ENCODE measurements around the gene KLF11. TPM values are rescaled to one million over a fixed set of nuclear protein-coding genes. Genes with fewer than 3 reads are reported as not detected.

The KLF11 gene
- total and polyA plus RNA-seq, 9 of the 15 experiments (the other 6 are each of a cell fraction or from before 2014, with no cell fraction given), result 2.1 to 13.4 (median 6.5) TPM

DNA sequence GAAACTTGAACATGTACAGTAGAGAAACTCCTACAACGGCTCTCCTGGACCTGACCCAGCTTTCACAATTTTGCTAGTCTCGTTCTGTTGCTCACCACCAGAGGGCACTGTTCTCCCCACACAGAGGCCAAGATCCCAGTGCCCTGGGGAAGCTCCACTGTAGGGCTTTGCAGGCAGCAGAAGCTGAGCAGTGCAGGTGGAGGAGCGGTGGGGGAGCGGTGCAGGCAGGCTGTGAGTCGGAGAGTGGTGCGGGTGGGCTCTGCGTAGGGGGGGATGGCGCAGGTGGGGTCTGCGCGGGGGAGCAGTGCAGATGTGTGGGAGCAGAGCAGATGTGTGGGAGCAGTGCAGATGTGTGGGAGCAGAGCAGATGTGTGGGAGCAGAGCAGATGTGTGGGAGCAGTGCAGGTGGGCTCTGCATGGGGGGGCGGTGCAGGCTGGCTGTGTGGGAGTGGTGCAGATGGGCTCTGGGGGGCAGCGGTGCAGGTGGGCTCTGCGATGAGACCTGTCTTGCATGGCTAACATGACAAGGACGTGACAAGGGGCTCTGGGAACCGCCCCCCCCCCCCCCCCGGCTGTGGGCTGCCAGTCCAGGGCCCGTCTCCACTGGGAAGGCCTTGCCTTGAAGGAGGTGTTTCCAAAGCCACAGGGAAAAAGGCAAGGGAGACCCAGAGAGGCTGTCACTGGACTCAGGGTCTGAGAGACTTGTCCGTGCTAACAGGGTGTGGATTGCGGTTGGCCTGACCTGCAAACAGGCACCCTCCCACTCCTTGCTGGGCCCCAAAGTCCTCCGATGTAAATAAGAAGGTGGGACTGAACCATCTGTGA, 29.5 kb downstream of the KLF11 start (continued):
- TF ChIP-seq JUND (IDR thresholded peaks at IDR 0.05; ENCODE audit: borderline replicate concordance, low read depth, low read length) (peak; percentile 34; the same call in 1 of the 2 replicates), JUND (tag; IDR thresholded peaks at IDR 0.05; ENCODE audit: borderline replicate concordance, low read depth, low read length) (no peak), FOXM1 (IDR thresholded peaks at IDR 0.05; ENCODE audit: low read depth) (no peak), FOXM1 (CRISPR knock-in tag; IDR thresholded peaks at IDR 0.05; ENCODE audit: low read depth) (no peak), NFE2 (IDR thresholded peaks at IDR 0.05; ENCODE audit: low read depth) (no peak), ZNF121 (CRISPR knock-in tag; conservative IDR thresholded peaks at IDR 0.05) (no peak), JUNB (CRISPR knock-in tag; conservative IDR thresholded peaks at IDR 0.05) (no peak), TCF7 (IDR thresholded peaks at IDR 0.05; ENCODE audit: borderline replicate concordance) (no peak), ZNF3 (CRISPR knock-in tag; IDR thresholded peaks at IDR 0.05) (no peak), CTBP1 (IDR thresholded peaks at IDR 0.05; ENCODE audit: borderline replicate concordance) (no peak), NCOR1 (IDR thresholded peaks at IDR 0.05) (no peak), BRD4 (IDR thresholded peaks at IDR 0.05) (no peak), NFYB (IDR thresholded peaks at IDR 0.05; ENCODE audit: extremely low read depth, insufficient read length) (no peak), HMG20A (CRISPR knock-in tag; conservative IDR thresholded peaks at IDR 0.05) (no peak), ASH1L (IDR thresholded peaks at IDR 0.05; ENCODE audit: borderline replicate concordance, low read depth, partially characterized antibody) (no peak), SMARCE1 (IDR thresholded peaks at IDR 0.05) (no peak), HNRNPH1 (optimal IDR thresholded peaks at IDR 0.05; ENCODE audit: low read depth, low read length) (no peak), KLF16 (IDR thresholded peaks at IDR 0.05) (0 out of 2 replicates have a peak, but pooled peaks have one; percentile 15), GABPB2 (CRISPR knock-in tag; conservative IDR thresholded peaks at IDR 0.05) (no peak)
- TF ChIP-seq, protein P1, sequence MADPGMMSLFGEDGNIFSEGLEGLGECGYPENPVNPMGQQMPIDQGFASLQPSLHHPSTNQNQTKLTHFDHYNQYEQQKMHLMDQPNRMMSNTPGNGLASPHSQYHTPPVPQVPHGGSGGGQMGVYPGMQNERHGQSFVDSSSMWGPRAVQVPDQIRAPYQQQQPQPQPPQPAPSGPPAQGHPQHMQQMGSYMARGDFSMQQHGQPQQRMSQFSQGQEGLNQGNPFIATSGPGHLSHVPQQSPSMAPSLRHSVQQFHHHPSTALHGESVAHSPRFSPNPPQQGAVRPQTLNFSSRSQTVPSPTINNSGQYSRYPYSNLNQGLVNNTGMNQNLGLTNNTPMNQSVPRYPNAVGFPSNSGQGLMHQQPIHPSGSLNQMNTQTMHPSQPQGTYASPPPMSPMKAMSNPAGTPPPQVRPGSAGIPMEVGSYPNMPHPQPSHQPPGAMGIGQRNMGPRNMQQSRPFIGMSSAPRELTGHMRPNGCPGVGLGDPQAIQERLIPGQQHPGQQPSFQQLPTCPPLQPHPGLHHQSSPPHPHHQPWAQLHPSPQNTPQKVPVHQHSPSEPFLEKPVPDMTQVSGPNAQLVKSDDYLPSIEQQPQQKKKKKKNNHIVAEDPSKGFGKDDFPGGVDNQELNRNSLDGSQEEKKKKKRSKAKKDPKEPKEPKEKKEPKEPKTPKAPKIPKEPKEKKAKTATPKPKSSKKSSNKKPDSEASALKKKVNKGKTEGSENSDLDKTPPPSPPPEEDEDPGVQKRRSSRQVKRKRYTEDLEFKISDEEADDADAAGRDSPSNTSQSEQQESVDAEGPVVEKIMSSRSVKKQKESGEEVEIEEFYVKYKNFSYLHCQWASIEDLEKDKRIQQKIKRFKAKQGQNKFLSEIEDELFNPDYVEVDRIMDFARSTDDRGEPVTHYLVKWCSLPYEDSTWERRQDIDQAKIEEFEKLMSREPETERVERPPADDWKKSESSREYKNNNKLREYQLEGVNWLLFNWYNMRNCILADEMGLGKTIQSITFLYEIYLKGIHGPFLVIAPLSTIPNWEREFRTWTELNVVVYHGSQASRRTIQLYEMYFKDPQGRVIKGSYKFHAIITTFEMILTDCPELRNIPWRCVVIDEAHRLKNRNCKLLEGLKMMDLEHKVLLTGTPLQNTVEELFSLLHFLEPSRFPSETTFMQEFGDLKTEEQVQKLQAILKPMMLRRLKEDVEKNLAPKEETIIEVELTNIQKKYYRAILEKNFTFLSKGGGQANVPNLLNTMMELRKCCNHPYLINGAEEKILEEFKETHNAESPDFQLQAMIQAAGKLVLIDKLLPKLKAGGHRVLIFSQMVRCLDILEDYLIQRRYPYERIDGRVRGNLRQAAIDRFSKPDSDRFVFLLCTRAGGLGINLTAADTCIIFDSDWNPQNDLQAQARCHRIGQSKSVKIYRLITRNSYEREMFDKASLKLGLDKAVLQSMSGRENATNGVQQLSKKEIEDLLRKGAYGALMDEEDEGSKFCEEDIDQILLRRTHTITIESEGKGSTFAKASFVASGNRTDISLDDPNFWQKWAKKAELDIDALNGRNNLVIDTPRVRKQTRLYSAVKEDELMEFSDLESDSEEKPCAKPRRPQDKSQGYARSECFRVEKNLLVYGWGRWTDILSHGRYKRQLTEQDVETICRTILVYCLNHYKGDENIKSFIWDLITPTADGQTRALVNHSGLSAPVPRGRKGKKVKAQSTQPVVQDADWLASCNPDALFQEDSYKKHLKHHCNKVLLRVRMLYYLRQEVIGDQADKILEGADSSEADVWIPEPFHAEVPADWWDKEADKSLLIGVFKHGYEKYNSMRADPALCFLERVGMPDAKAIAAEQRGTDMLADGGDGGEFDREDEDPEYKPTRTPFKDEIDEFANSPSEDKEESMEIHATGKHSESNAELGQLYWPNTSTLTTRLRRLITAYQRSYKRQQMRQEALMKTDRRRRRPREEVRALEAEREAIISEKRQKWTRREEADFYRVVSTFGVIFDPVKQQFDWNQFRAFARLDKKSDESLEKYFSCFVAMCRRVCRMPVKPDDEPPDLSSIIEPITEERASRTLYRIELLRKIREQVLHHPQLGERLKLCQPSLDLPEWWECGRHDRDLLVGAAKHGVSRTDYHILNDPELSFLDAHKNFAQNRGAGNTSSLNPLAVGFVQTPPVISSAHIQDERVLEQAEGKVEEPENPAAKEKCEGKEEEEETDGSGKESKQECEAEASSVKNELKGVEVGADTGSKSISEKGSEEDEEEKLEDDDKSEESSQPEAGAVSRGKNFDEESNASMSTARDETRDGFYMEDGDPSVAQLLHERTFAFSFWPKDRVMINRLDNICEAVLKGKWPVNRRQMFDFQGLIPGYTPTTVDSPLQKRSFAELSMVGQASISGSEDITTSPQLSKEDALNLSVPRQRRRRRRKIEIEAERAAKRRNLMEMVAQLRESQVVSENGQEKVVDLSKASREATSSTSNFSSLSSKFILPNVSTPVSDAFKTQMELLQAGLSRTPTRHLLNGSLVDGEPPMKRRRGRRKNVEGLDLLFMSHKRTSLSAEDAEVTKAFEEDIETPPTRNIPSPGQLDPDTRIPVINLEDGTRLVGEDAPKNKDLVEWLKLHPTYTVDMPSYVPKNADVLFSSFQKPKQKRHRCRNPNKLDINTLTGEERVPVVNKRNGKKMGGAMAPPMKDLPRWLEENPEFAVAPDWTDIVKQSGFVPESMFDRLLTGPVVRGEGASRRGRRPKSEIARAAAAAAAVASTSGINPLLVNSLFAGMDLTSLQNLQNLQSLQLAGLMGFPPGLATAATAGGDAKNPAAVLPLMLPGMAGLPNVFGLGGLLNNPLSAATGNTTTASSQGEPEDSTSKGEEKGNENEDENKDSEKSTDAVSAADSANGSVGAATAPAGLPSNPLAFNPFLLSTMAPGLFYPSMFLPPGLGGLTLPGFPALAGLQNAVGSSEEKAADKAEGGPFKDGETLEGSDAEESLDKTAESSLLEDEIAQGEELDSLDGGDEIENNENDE (IDR thresholded peaks at IDR 0.05; ENCODE audit: low read depth, low read length), result no peak
